Thymus (tissue), 11 donors: ENCODE data around the gene DUSP19. TPM values are rescaled to one million over a fixed set of nuclear protein-coding genes. Genes with fewer than 3 reads are reported as not detected.

Experiments used
- DNase-seq, 9 donors: peaks; one replicate each; pipeline ENCODE4 v3.0.0-alpha.2; 2013; ENCODE audit warnings: low spot score in 9 of 9, low read depth in 6 of 9, missing footprints in 1 of 9
- H3K27ac ChIP-seq, 2 donors: one replicate each; pipeline ENCODE4 v1.5.1; 2013; ENCODE audit warnings: control low read depth in 1 of 2, low read depth in 1 of 2, low read length in 1 of 2, mild to moderate bottlenecking in 1 of 2, moderate library complexity in 1 of 2
- H3K27me3 ChIP-seq, 2 donors: one replicate each; pipeline ENCODE4 v1.5.1; 2013; ENCODE audit warnings: low read length in 1 of 2; ENCODE audit not compliant: control insufficient read depth in 2 of 2, insufficient read depth in 1 of 2
- H3K36me3 ChIP-seq, 2 donors: one replicate each; pipeline ENCODE4 v1.5.1; 2013; ENCODE audit warnings: low read length in 1 of 2, mild to moderate bottlenecking in 1 of 2, moderate library complexity in 1 of 2; ENCODE audit not compliant: control insufficient read depth in 2 of 2, insufficient read depth in 2 of 2
- H3K4me1 ChIP-seq, 2 donors: one replicate each; pipeline ENCODE4 v1.5.1; 2013; ENCODE audit warnings: low read length in 2 of 2; ENCODE audit not compliant: control insufficient read depth in 2 of 2, insufficient read depth in 2 of 2
- H3K4me3 ChIP-seq, 2 donors: one replicate each; pipeline ENCODE4 v1.5.1; 2013; ENCODE audit warnings: low read length in 2 of 2, control low read depth in 1 of 2, mild to moderate bottlenecking in 1 of 2
- H3K9me3 ChIP-seq, 2 donors: one replicate each; pipeline ENCODE4 v1.5.1; 2013; ENCODE audit warnings: low read length in 1 of 2, mild to moderate bottlenecking in 1 of 2; ENCODE audit not compliant: control insufficient read depth in 2 of 2, insufficient read depth in 1 of 2
- WGBS: extraction: QIAGEN DNeasy Blood & Tissue Kit; methylation state at CpG from one replicate; pipeline ENCODE4 v1.1.7; 2013; 5-methylcytosine and 5-hydroxymethylcytosine counted together
- polyA plus RNA-seq: library from polyadenylated mRNA; stranded (reverse); fragments of 200-250 nt; gene quantifications from one replicate; pipeline ENCODE4 v1.2.3, GENCODE V29; 2013
- total RNA-seq: library from RNA; stranded (reverse); fragments of 120-200 nt; gene quantifications from one replicate; pipeline ENCODE4 v1.2.4, GENCODE V29; 2013
- donor health status: healthy.

Gene DUSP19
- total and polyA plus RNA-seq, 2 donors = 2.0 to 2.8 TPM

DNA sequence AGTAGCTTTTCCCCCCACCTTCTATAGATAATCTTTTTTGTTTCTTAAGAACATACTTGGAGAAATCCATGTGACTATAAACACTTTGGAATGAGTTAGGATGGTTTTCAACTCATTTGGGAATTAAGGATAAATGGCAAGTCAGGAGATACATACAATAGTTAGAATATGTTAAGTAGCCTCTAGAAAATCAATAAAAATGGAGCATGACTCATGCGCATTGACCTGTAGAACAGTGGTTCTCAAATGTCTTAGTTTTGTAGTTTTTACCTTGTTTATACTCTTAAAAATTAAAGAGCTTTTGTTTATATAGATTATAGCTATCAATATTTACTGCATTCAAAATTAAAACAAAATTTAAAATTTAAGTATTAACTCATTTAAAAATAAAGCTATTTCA lies 70.4 kb downstream of the DUSP19 start:
- H3K36me3 ChIP-seq = peaks cover 3 to 10% of the 10 kb centered on the region in 2 donors
- peaks cover 1 to 6% of the 10 kb centered on the region in 2 donors for H3K9me3 ChIP-seq
- WGBS = 99% methylated on average over 1 of the region's 1 CpG
- no peak overlapping the region for H3K4me3 ChIP-seq
- H3K4me1 ChIP-seq = no peaks in the 10 kb centered on the region
- DNase-seq = no peak
- no peaks in the 10 kb centered on the region for H3K27me3 ChIP-seq
- H3K27ac ChIP-seq = no peak overlapping the region

DNA sequence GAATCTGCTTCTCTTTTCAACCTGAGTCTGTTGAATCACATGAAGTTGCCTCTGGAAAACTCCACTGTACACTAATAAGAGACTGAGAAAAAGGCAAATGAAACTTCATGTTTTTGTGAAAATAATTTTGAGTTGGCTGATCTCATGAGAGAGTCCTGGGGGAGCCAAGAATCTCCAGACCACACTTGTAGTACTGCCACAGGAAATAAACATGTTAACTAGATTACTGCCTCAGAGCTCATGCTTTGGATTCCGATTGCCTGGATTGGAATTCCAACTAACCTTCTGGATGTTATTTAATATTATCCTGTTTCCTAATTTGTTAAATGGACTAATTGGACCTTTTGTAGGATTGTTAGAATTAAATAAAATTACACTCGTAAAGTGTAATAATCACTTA lies 70.9 kb downstream of the DUSP19 start:
- Histone ChIP-seq H3K4me3 (no peak overlapping the region), H3K27me3 (no peaks in the 10 kb centered on the region), H3K4me1 (no peaks in the 10 kb centered on the region), H3K27ac (no peak overlapping the region), H3K36me3 (peaks cover 0 to 8% of the 10 kb centered on the region in 2 donors), H3K9me3 (peaks cover 0 to 7% of the 10 kb centered on the region in 2 donors)
- WGBS = 96% methylated on average over 2 of the region's 2 CpGs
- no peak for DNase-seq

Other genes starting within 250 kb of the DUSP19 start
- gene FRZB, start 212.1 kb upstream of the DUSP19 start, total RNA-seq = 2.5 TPM
- 5.0 TPM for gene FRZB, start 212.1 kb upstream of the DUSP19 start, polyA plus RNA-seq
- 23.7 TPM for gene NCKAP1, start 40.3 kb upstream of the DUSP19 start, total RNA-seq
- 36.8 TPM for gene NCKAP1, start 40.3 kb upstream of the DUSP19 start, polyA plus RNA-seq
- gene NUP35, start 45.7 kb downstream of the DUSP19 start, total RNA-seq = 29.9 TPM
- 12.8 TPM for gene NUP35, start 45.7 kb downstream of the DUSP19 start, polyA plus RNA-seq